GM21737 (cell line): ENCODE results near the gene MCTP1.
A peak's percentile ranks its signal among the peaks of the same experiment; 100 is the strongest.
"Not testable (repeated sequence)": the region's sequence is repeated elsewhere in the genome, so short reads cannot be mapped to it uniquely, and the experiment has no call there.

ENCODE experiments used
- ATAC-seq: cut with Tn5 transposase; IDR thresholded peaks from one replicate; pipeline ENCODE4 v1.9.1; 2021; ENCODE audit warnings: mild to moderate bottlenecking, moderate library complexity; ENCODE audit not compliant: unreplicated experiment

The MCTP1 gene

GRCh38 chr5:95252801-95253200, 32.1 kb downstream of the MCTP1 start:
- ATAC-seq, result no peak

- no peak for ATAC-seq
These were observed 33.7 kb downstream of the MCTP1 start for GRCh38 chr5:95251185-95251584.

- ATAC-seq, result no peak
These were observed 40.4 kb downstream of the MCTP1 start for GRCh38 chr5:95244479-95244878.

- peak; percentile 98 for ATAC-seq
These were observed 43.3 kb downstream of the MCTP1 start for GRCh38 chr5:95241635-95242034.

GRCh38 chr5:95241161-95241560, 43.7 kb downstream of the MCTP1 start:
- no peak for ATAC-seq

GRCh38 chr5:95238560-95239325, 46.2 kb downstream of the MCTP1 start:
- no peak for ATAC-seq

GRCh38 chr5:95237324-95237723, 47.6 kb downstream of the MCTP1 start:
- no peak for ATAC-seq

- ATAC-seq, result no peak
These were observed 49.4 kb downstream of the MCTP1 start for GRCh38 chr5:95235439-95235982.

GRCh38 chr5:95229646-95230045, 55.2 kb downstream of the MCTP1 start:
- no peak for ATAC-seq

GRCh38 chr5:95224701-95225459, 60.0 kb downstream of the MCTP1 start:
- ATAC-seq, result no peak

- no peak for ATAC-seq
These were observed 61.2 kb downstream of the MCTP1 start for GRCh38 chr5:95223566-95224258.

- no peak for ATAC-seq
These were observed 62.1 kb downstream of the MCTP1 start for GRCh38 chr5:95222836-95223235.

GRCh38 chr5:95221234-95221633, 63.7 kb downstream of the MCTP1 start:
- ATAC-seq, result no peak

- no peak for ATAC-seq
These were observed 64.5 kb downstream of the MCTP1 start for GRCh38 chr5:95220381-95220780.

- no peak for ATAC-seq
These were observed 65.5 kb downstream of the MCTP1 start for GRCh38 chr5:95219411-95219810.

- ATAC-seq, result no peak
These were observed 67.0 kb downstream of the MCTP1 start for GRCh38 chr5:95217881-95218280.

GRCh38 chr5:95217351-95217750, 67.5 kb downstream of the MCTP1 start:
- ATAC-seq, result no peak

- no peak for ATAC-seq
These were observed 68.5 kb downstream of the MCTP1 start for GRCh38 chr5:95216136-95216955.

- ATAC-seq, result not testable (repeated sequence)
These were observed 77.1 kb downstream of the MCTP1 start for GRCh38 chr5:95207811-95208210.

GRCh38 chr5:95194856-95195255, 90.0 kb downstream of the MCTP1 start:
- ATAC-seq, result no peak

- peak; percentile 87 for ATAC-seq
These were observed 93.6 kb downstream of the MCTP1 start for GRCh38 chr5:95191330-95191729.
